IPS-18a (cell line): ENCODE data around the gene VASH2.
"Not testable (repeated sequence)": the region's sequence is repeated elsewhere in the genome, so short reads cannot be mapped to it uniquely, and the experiment has no call there.

Source experiments
- H3K27ac ChIP-seq: one replicate; pipeline ENCODE4 v1.5.1; 2013; ENCODE audit warnings: low read length
- H3K27me3 ChIP-seq: one replicate; pipeline ENCODE4 v1.6.1; 2013; ENCODE audit warnings: mild to moderate bottlenecking, low read length; ENCODE audit not compliant: control insufficient read depth, insufficient read depth
- H3K36me3 ChIP-seq: one replicate; pipeline ENCODE4 v1.6.1; 2013; ENCODE audit warnings: low read depth, low read length; ENCODE audit not compliant: control insufficient read depth
- H3K4me1 ChIP-seq: one replicate; pipeline ENCODE4 v1.6.1; 2013; ENCODE audit warnings: low read depth, low read length; ENCODE audit not compliant: control insufficient read depth
- H3K4me3 ChIP-seq: one replicate; pipeline ENCODE4 v1.5.1; 2013; ENCODE audit warnings: low read length
- H3K9ac ChIP-seq: one replicate; pipeline ENCODE4 v1.6.1; 2013; ENCODE audit warnings: mild to moderate bottlenecking, low read length, moderate library complexity
- H3K9me3 ChIP-seq: one replicate; pipeline ENCODE4 v1.6.1; 2013; ENCODE audit warnings: low read depth, low read length; ENCODE audit not compliant: control insufficient read depth

Gene VASH2

DNA sequence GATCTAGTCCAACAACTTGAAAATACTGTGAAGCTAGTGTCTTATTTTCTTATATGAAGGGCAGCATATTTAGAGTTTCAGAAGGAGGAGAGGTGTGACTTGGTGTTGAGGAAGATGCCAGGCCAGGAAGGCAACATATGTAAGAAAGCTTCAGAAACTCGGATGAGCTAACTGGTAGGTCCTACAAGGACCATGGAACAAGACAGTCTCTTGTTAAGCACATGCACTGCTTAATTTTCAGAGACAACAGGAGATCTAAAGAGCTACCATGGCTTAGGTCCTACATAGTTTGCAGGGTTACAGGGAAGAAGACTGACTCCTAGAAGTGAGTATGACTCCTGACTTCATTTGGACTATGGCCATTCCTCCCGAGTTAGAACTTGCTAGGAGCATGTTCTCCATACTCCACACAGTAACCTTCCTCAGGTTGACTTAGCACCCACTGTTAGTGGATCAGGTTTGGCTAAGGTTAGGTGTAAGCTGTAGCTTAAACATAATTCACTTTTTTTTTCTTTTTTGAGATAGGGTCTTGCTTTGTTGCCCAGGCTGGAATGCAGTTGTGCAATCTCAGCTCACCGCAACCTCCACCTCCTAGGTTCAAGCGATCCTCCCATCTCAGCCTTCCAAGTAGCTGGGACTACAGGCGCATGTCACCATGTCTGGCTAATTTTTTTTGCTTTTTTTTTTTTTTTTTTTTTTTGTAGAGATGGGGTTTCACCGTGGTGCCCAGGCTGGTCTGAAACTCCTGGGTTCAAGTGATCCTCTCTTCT is 34.4 kb downstream of the VASH2 start:
- no peaks in the 10 kb centered on the region for H3K9me3 ChIP-seq
- no peaks in the 10 kb centered on the region for H3K27me3 ChIP-seq
- H3K4me3 ChIP-seq, result no peak overlapping the region
- H3K36me3 ChIP-seq, result peaks cover 61% of the 10 kb centered on the region
- H3K4me1 ChIP-seq, result peaks cover 9% of the 10 kb centered on the region
- H3K9ac ChIP-seq, result no peak overlapping the region
- no peak overlapping the region for H3K27ac ChIP-seq

DNA sequence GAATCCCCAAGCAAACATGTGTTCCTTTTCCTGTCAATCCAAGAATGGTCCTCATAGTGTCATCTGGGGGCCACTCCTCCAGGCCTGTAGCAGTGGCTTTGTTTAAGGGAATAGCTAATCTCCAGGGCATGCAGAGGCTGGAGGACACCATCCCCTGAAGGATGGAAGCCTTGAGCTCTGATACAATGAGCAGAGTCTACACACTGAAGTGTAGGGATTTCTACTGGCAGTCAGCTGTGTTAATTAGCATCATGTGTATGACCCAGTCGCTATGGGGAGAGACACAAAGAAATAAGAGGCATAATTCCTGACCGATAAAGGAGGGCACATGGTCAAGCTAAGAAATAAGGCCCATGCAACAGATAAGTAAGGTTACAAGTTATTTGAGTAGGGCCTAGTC is 36.2 kb downstream of the VASH2 start:
- H3K4me1 ChIP-seq, result no peaks in the 10 kb centered on the region
- H3K9ac ChIP-seq, result no peak overlapping the region
- peaks cover 52% of the 10 kb centered on the region for H3K36me3 ChIP-seq
- H3K4me3 ChIP-seq, result no peak overlapping the region
- no peak overlapping the region for H3K27ac ChIP-seq
- no peaks in the 10 kb centered on the region for H3K27me3 ChIP-seq
- no peaks in the 10 kb centered on the region for H3K9me3 ChIP-seq

DNA sequence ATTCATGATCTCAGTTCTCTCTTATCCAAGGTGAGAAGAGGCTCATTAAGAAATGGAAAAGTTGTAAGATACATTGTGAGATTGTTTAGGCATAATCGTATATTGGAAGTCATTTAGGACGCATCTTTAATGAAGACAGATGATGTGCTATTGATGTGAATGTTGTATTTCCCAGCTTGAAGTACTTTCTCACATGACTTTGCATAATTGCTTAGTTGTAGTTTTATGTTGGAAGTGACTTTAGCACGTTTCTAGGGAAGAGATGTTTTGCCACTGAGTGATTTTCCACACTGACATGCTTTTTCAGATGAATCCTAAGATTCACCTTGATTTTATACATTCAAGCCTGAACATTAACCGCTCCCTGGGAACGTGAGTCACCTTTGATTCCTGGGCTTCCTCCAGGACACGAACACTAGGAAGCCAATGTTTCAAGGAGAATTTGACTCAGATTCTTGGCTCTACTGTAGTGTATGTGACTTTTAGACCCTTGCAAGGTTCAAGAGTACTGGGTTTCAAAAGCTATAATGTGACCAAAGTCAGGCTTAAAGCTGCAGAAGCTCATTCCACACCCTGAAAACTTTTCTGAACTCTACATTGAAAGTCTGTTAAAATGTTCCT is 37.5 kb downstream of the VASH2 start:
- H3K4me3 ChIP-seq, result no peak overlapping the region
- H3K9me3 ChIP-seq, result no peaks in the 10 kb centered on the region
- no peak overlapping the region for H3K27ac ChIP-seq
- no peaks in the 10 kb centered on the region for H3K4me1 ChIP-seq
- peaks cover 51% of the 10 kb centered on the region for H3K36me3 ChIP-seq
- H3K9ac ChIP-seq, result no peak overlapping the region
- no peaks in the 10 kb centered on the region for H3K27me3 ChIP-seq

DNA sequence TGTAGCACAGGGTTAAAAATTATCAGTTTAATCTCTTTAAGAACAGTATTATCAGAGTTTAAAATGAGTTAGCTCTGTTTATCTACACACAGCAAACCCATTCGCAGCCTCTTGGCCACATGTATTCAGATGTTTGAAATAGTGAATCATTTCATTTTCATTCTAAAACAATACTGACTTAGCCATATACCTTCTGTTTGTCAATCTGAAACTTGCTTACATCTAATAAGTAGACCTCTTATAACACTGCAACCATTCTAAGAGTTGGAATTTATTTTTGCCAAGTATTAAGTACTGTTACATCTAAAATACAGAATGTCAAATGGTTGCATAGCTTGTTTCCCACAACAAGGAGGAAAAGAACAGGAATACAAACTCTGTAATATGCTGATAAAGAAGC is 39.9 kb downstream of the VASH2 start:
- Histone ChIP-seq H3K36me3 (peaks cover 51% of the 10 kb centered on the region), H3K27ac (no peak overlapping the region), H3K27me3 (no peaks in the 10 kb centered on the region), H3K9ac (no peak overlapping the region), H3K4me1 (no peaks in the 10 kb centered on the region), H3K9me3 (no peaks in the 10 kb centered on the region), H3K4me3 (no peak overlapping the region)

DNA sequence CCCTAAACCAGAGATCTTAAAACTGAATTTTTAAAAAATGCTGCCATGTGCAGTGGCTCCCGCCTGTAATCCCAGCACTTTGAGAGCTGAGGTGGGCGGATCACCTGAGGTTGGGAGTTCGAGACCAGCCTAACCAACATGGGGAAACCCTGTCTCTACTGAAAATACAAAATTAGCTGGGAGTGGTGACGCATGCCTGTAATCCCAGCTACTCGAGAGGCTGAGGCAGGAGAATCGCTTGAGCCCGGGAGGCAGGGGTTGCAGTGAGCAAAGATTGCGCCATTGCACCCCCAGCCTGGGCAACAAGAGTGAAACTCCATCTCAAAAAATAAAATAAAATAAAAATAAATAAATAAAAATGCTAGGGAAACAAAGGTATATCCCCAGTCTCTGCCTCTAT is 43.6 kb downstream of the VASH2 start:
- H3K4me3 ChIP-seq, result not testable (repeated sequence)

DNA sequence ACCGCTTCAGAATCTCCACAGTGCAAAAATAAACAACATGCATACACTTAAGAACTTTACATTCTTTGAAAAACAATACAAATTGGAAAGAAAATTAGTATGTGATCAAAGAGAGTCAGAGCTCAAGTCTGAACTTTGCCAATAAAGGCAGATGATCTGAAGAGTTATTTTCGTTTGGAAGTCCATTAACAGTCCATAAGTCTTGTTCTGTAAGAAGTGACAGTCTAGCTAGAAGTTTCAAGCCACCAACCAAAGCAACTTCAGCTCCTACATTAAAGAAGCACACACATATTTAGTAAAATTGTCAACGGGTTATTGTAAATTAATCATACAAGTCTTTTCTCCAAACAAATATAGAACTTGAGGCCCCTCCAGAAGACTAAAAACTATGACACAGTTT is 44.6 kb downstream of the VASH2 start:
- Histone ChIP-seq H3K36me3 (peaks cover 35% of the 10 kb centered on the region), H3K27me3 (no peaks in the 10 kb centered on the region), H3K27ac (no peak overlapping the region), H3K4me1 (no peaks in the 10 kb centered on the region), H3K9me3 (no peaks in the 10 kb centered on the region), H3K9ac (no peak overlapping the region), H3K4me3 (no peak overlapping the region)

More for the DNA sequence above, 43.6 kb downstream of the VASH2 start:
- peaks cover 39% of the 10 kb centered on the region for H3K36me3 ChIP-seq
- not testable (repeated sequence) for H3K9me3 ChIP-seq, H3K9ac ChIP-seq, H3K27ac ChIP-seq, H3K27me3 ChIP-seq, H3K4me1 ChIP-seq

DNA sequence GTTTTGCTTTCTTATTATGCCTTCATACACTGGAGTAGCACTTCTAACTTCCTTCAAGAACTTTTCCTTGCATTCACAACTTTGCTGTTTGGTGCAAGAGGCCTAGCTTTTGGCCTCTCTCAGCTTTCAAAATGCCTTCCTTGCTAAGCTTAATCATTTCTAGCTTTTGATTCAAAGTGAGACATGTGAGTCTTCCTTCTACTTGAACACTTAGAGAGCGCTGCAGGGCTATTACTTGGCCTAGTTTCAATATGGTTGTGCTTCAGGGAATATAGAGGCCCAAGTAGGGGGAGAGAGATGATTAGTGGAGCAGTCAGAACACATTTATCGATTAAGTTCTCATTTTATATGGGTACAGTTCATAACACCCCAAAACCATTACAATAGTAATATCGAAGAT is 52.9 kb downstream of the VASH2 start:
- Histone ChIP-seq H3K27ac (no peak overlapping the region), H3K9me3 (no peaks in the 10 kb centered on the region), H3K36me3 (peaks cover 57% of the 10 kb centered on the region), H3K4me3 (no peak overlapping the region), H3K27me3 (no peaks in the 10 kb centered on the region), H3K9ac (no peak overlapping the region), H3K4me1 (no peaks in the 10 kb centered on the region)

DNA sequence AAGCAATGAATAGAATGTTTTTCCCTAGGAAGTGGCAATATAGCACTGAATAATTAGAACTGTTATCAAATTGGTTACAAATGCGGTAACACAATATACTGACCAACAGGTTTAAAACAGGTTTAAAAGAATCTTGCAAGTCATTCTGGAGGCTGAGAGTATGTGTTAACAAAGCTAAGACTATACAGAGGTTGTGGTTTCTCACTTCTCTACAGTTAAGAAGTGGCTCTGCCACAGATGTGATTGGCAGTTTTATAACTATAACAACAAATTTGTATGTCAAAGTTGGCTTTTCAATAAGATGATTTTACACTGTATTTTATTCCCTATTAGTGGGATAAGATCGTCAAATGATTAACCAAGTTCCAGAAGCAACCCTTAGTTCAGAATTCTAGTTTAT is 58.2 kb downstream of the VASH2 start:
- peaks cover 60% of the 10 kb centered on the region for H3K36me3 ChIP-seq
- H3K9me3 ChIP-seq, result no peaks in the 10 kb centered on the region
- H3K9ac ChIP-seq, result no peak overlapping the region
- no peak overlapping the region for H3K4me3 ChIP-seq
- no peak overlapping the region for H3K27ac ChIP-seq
- no peaks in the 10 kb centered on the region for H3K27me3 ChIP-seq
- H3K4me1 ChIP-seq, result no peaks in the 10 kb centered on the region

DNA sequence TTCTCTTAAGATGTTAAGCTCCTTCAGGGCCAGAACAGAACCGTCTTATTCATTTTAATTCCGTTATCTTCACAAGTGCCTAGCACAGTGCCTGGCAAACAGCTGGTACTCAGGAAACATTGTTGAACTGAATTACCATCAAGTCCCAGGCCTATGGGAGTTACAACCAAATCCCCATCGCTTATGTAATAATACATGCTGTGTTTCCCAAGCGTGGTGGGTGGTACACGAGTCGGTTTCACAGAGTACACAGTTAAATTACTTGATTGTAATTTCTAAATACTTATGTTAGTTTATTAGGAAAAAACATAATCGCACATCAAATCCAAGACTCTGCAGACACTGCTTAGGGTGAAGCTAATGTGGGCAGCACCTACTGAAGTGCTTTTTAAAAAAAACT is 64.3 kb downstream of the VASH2 start:
- H3K4me1 ChIP-seq, result peaks cover 4% of the 10 kb centered on the region
- H3K27me3 ChIP-seq, result no peaks in the 10 kb centered on the region
- H3K9me3 ChIP-seq, result no peaks in the 10 kb centered on the region
- H3K27ac ChIP-seq, result peak overlapping the region; percentile 30
- peaks cover 23% of the 10 kb centered on the region for H3K36me3 ChIP-seq
- H3K9ac ChIP-seq, result peak overlapping the region; percentile 86
- H3K4me3 ChIP-seq, result peak overlapping the region; percentile 91

DNA sequence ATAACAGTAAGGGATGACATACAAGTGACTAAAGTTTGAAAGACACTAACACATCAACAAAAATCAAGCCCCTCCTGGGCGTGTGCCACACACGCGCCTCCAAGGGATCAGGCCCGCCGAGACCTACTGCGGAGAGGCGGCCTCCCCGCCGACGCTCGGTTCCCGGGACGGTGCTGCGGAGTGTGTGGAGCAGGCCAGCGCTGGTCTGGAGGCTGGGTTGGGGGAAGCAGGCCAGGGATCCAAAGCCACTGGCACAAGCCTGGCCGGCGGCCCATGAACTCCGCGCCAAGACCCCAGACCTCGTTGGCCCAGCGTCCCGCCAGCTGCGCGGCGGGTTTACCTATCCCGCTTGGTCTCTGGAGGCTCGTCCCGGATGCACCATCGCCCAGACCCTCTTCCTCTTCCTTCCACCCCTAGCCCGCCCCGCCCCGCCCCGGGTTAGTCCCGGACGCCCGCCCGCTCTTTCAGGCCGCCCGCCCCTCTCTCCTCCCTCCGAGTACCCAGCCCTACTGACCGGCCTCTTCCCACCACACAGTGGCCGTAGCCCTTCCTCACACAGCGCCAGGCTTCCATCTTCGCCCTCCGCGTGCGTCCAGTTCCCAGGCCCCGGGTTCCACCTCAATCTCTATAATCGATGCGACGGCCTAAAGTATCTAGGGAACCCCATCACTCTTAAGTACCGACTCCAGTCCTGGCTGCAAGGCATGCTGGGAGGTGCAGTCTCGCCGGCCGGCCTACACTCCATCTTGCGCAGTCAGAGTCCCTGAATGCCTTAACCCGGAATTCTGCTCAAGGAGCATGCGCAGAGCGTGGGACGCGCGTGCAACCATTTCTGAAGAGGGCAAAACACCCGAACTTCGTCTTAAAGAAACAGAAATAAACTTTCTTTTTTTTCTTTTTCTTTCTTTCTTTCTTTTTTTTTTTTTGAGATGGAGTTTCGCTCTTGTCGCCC is 65.0 kb downstream of the VASH2 start, which contains the start of gene ANGEL2:
ANGEL2 (minus strand) TSS at position 769 of the 952 bp plus-strand sequence; CDS start at position 573, 196 bp downstream.
- Histone ChIP-seq H3K9me3 (no peaks in the 10 kb centered on the region), H3K27ac (peak within 1 kb of the TSS; percentile 30), H3K4me1 (peaks cover 4% of the 10 kb centered on the region), H3K9ac (peak within 1 kb of the TSS; percentile 86), H3K4me3 (peak within 1 kb of the TSS; percentile 91), H3K36me3 (peaks cover 23% of the 10 kb centered on the region), H3K27me3 (no peaks in the 10 kb centered on the region)

DNA sequence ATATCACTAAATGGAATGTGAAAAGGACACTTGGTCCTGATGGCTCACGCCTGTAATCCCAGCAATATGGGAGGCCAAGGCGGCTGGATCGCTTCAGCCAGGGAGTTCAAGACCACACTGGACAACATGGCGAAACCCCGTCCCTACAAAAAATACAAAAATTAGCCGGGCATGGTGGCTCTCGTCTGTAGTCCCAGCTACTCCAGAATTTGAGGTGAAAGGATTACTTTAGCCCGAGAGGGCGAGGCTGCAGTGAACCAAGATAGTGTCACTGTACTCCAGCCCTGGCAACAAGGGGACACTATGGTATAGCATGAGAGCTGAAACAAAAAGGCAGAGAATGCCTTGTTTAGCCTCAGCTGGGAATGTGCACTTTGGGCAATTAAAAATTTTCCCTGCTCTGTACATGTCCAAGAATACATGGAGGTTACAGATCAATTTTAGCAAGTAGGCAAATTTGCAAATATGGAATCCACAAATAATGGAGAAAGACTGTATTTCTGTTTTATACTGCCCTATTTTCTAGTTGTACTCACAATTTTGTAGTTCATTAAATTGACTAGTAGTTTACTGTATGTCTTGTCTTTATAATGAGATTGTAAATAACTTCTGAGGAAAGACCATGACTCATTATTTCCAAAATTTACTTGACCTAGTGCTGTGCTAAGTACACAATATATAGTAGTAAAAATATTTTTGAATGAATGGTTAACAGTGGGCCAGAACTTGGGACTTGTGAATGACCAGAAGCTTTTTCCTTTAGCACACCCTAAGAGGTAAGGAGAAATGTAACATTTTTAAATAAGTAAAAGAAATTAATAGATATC is 67.3 kb downstream of the VASH2 start:
- Histone ChIP-seq H3K4me3 (no peak overlapping the region), H3K36me3 (peaks cover 4% of the 10 kb centered on the region), H3K9me3 (no peaks in the 10 kb centered on the region), H3K27ac (no peak overlapping the region), H3K4me1 (peaks cover 4% of the 10 kb centered on the region), H3K9ac (no peak overlapping the region), H3K27me3 (no peaks in the 10 kb centered on the region)
